NCI-H510A treated with DMSO at 0.1 percent for 48 hours (cell line): ENCODE results near the gene CKS1B.

Experiments used
- DNase-seq: peaks from one replicate; lab custom pipeline; 2025; lab: John Stamatoyannopoulos, UW

CKS1B gene

DNA sequence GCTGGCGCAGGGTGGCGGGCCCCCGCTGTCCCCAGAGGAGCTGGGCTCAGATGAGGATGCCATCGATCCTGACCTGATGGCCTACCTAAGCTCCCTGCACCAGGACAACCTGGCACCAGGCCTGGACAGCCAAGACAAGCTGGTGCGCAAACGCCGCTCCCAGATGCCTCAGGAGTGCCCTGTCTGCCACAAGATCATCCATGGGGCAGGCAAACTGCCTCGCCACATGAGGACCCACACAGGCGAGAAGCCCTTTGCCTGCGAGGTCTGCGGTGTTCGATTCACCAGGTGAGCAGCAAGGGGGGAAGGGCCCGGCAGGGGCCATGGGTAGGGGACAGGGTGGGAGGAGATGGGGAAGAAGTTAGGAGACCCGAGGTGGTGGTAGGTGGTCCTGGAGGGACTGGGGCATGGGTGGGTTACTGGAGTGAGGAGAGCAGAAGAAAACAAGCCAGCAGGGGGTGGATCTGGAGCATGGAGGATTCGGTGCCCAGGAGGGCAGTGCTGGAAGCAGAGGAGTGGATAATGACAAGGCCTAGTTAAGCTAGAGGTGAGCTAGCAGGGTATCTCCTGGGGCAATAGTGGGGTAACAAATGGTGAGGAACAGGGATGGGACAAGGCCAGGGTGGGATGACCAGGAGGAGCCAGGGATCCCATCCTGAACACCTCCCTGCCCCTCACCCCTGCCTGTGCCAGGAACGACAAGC, 41.2 kb downstream of the CKS1B start:
- no peak for DNase-seq

DNA sequence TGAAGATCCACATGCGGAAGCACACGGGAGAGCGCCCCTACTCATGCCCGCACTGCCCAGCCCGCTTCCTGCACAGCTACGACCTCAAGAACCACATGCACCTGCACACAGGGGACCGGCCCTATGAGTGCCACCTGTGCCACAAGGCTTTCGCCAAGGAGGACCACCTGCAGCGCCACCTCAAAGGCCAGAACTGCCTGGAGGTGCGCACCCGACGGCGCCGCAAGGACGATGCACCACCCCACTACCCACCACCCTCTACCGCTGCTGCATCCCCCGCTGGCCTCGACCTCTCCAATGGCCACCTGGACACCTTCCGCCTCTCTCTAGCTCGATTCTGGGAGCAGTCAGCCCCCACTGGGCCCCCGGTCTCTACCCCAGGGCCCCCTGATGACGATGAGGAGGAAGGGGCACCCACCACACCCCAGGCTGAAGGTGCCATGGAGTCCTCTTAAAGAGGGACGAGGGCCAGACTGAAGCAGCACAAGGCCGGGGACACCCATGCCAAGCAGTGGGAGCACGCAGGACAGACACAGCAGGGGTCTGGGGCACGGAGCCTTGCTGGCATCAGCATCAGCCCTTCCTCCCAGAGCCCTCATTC, 41.9 kb downstream of the CKS1B start:
- no peak for DNase-seq

DNA sequence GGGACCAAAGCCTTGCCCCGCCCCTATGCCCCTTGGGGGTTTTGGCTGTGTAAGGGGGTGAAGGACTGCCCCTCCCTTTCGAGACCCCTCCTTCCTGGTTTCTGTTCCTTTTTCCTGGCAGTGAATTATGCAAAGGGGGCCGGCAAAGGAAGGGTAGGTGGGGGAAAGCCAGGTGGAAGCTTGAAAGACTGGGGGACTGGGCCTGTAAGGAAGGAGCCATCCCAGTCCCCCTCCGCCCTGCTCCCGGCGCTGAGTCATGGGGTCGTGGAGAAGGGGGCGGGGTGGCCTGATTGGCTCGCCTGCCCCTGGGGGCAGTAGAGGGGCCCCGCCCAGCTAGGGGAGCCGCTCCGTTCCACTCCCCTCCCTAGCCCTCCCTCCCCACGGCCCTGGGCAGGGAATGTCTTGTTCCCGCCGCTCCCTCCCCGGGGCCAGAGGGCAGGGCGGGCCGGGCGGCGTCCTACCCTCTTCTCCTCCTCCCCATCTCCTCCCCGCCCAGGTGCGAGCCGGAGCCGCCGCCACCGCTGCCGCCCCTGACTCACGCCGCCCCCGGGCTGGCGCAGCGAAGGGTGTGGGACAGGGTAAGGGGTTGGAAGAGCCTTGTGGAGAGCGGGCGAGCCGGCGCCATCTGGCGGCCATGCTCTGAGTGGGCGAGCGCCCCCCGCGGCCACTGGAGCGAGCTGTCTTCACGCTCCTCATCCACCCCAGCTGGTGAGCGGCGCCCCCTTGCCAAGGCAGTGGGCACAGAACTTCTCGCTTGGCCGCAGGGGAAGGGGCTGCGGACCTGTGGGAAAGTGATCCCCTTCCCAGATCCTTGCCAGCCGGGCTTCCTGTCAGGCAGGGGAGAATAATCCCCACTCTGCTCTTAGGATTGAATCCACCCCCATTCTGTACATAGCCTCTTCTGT, 42.8 kb downstream of the CKS1B start:
- DNase-seq: peak; percentile 67

DNA sequence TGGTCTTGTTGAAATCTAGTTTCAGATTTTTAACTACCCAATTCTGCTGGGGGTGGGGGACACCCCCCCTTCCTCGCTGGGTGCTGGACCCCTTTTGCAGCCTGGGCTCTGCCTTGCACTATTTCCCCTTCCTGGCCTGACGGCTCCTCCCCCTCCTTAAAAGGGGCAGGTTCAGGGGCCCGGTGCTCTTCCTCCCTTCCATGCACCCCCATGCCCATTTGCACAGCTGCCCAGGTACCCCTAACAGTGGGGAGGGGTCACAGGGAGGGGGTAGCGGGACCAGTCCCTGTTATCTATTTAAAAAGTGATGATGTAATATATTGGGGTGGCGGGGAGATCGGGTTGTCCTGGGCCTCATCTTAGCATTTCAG, 43.5 kb downstream of the CKS1B start:
- no peak for DNase-seq

DNA sequence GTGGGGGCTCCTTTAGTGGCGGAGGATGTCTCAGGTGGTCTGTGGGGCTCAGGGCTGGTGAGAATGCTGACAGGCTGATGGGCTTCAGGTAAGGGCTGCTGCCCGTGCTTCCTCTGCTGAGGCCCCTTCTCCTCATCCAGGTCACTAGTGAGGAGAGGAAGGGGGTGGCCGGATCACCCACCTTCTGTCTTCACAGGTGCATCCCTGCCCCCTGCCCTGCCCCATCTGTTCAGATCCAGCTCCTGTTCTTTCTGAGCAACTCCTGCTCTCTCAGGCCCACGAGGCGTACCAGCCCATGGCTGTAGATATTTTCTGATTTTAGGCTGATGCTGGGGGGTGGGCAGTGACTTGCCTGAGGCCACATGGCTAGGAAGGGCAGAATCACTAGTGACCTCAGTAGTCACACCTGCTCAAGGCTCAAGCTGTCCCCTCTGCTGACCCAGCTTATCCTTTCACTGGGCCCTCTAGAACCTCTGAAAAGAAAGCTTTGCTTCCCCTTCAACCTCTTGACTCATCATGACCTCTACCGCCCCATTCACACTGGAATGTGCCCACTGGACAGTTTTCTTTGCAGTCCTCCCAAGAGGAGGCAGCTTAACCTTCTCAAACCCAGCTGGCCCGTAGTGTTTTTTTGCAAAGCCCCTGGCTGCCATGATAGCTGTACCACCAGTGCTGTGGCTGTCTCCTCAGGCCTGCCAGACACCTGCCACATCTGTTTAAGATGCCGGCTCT, 44.3 kb downstream of the CKS1B start:
- no peak for DNase-seq

DNA sequence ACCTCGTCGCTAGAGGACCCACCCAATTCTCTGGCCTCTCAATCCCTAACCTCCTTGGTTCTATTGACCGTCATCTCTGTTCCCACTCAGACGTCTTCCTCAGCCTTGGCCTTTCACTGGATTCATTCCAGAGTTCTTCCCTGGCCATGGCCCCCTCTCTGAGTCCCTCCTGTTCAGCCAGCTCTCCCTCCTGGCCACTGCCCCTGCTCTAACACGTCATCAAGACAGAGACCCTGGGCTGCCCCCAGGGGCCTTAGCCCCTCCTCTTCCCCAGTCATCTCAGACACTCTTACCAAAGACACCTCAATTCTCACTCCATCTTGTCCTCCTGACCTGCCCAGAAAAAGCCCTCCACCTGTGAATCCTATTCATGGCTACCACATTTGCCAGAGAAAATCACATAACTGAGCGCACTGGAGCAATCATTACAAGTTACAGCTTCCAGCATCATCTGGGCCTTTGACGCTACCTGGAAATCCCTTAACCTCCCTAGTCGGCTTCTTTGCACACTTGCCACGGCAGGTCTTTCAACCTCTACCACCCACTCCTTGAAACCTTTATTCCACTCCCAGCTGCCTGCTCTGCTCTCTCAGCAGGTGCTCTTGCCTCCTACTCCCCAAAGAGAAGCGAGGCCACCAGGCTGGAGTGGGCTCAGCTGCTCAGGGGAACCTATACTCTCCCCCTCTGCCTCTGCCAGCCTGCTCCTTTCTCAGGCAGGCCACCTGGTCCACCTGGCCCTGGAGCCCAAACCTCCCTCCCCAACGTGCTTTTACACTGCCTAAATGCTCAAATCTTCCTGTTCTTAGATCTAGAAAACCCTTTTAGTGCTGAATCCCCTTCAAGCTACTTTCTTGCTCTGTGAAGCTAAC, 45.1 kb downstream of the CKS1B start:
- DNase-seq: no peak

DNA sequence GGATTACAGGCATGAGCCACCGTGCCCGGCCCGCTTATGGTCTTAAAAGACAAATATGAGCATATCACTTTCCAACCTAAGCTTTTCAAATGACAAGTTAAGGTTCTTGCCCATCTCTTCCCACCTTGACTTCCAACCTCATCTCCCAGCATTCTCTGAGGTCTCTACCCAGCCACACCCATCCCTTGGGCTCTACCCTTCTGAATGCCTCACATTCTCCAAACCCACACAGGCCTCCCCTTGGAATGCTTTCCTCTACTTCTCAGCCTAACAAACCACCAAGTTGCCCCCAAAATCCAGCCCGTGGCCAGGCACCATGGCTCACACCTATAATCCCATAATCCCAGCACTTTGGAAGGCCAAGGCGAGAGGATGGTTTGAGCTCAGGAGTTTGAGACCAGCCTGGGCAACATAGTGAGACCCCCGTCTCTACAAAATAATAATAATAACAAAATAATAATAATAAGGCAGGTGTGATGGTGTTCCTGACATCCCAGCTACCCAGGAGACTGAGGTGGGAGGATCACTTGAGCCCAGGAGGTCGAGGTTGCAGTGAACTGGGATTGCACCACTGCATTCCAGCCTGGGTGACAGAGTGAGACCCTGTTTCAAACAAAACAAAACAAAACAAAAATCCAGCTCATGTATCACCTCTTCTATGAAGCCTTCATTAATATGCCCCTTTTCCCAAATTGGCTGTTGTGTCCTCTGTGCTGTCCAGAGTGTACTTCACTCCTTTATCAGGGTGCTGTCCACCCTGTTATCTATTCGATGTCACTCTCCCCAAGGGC, 47.9 kb downstream of the CKS1B start:
- DNase-seq: no peak

DNA sequence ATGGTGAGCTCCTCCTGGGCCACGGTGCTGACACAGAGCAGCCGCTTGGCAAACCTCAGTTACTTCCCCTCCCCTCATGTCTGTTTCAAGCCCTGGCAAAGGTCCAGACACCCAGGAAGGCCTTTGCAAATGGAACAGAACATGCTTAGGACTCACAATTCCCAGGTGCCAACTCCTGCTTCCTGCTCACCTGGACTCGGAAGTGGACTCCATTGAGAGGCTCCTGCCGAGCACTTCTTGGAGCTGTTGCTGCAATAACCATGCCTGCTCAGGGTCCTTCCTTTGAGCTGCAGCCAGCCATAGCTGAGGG, 48.4 kb downstream of the CKS1B start:
- DNase-seq: peak; percentile 78

DNA sequence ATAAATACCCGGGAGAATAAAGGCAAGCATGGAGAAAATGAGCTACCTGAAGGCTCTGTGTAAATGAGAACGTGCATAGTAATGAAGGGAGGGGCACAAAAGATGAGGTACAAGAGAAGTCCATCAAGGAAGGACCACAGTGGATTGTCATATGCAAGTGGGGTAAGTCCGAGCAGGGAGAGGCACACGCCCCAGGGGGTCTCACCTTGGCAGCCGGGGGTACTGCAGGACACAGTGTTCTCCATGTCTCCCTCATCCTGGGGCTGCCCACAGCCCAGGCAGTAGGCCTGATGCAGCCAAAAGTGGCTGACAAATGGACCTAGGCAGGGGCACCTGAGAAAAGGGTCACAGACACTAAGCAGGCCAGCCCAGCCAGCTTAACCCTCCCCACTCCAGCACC, 49.1 kb downstream of the CKS1B start:
- no peak for DNase-seq

DNA sequence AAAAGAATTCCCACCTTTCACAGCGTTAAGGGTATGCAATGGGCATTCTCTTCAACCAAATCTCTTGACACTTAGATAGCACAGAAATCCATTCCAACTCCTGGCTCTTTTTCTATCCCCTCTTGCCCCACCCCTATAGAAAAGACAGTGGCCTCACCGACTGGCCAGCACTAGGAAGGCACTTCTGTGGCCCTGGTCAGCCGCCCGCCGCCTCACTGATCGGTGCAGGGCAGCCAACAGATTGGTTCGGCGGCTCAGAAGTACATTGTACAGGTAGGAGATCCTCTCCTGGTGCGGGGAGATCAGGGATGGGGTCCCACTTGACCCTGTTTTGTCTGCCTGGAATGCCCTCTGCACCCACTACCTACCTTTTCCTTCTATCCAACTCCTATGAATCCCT, 49.8 kb downstream of the CKS1B start:
- DNase-seq: no peak

DNA sequence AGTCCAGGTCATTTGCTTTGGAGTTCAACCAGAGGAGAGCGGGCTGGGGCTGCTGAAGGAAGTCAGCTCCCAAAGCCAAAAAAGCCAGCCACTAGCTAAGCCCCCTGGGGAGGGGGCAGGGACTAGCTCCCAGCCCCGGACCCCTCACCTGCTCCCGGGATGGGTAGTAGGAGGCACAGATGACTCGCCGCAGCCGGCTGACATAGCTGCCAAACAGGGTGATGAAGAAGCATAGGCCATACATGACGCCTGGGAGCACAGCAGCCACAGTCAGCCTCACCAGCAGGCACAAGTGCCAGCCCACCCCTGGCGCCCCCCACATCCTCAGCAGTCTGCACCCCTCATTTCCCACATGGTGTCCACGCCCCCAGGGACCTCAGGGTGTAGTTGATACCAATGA, 51.7 kb downstream of the CKS1B start:
- no peak for DNase-seq

DNA sequence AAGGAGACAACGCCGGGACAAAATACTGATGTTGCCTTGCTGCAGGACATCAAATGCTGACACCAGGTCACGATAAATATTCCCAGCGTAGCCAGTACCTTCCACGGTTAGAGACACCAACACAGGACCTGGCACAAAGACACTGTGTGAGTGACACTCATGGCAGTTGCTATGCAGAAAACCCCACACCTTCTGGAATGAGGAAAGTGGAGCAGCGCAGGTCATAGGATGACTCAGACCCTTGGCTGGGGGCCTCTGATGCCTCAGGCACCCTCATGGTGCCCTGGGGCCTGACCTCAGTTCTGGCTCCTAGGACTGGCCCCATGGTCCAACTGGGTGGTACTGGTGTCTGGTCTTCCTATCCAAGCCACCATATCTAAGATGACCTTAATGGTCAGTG, 52.1 kb downstream of the CKS1B start:
- no peak for DNase-seq
